GM12892 (cell line): ENCODE data around the gene USP11.
"Not testable (repeated sequence)": the region's sequence is repeated elsewhere in the genome, so short reads cannot be mapped to it uniquely, and the experiment has no call there.

Experiments
- DNase-seq: peaks from one replicate; pipeline ENCODE4 v3.0.0; 2011; ENCODE audit not compliant: insufficient read length
- FAIRE-seq: peaks from 2 replicates; lab custom pipeline; 2011; peaks lifted over from hg19 to GRCh38; lab: Jason Lieb, UNC
- POLR2A ChIP-seq: IDR thresholded peaks from 2 replicates; pipeline ENCODE4 v1.6.1; 2011; ENCODE audit warnings: low read depth, low read length, control low read depth
- POLR2AphosphoS5 ChIP-seq: IDR thresholded peaks from 2 replicates; pipeline ENCODE4 v1.6.1; 2011; ENCODE audit warnings: low read depth, low read length, control low read depth
- TAF1 ChIP-seq: IDR thresholded peaks from 2 replicates; pipeline ENCODE4 v1.6.1; 2011; ENCODE audit warnings: low read depth, mild to moderate bottlenecking, control low read depth, low read length, borderline replicate concordance

USP11 gene

GRCh38 chrX:47241201-47242011 lies 8.6 kb downstream of the USP11 start:
- TF ChIP-seq TAF1 (no peak), POLR2AphosphoS5 (no peak), POLR2A (no peak)
- DNase-seq, result no peak
- no peak for FAIRE-seq

GRCh38 chrX:47242321-47242720 lies 9.5 kb downstream of the USP11 start:
- FAIRE-seq, result no peak

GRCh38 chrX:47243351-47243750 lies 10.5 kb downstream of the USP11 start:
- TF ChIP-seq POLR2A, result no peak
- no peak for TF ChIP-seq TAF1
- no peak for TF ChIP-seq POLR2AphosphoS5
- no peak for DNase-seq
- FAIRE-seq, result no peak

More at GRCh38 chrX:47242321-47242720, 9.5 kb downstream of the USP11 start:
- TF ChIP-seq POLR2A, result no peak
- TF ChIP-seq TAF1, result no peak
- no peak for TF ChIP-seq POLR2AphosphoS5
- no peak for DNase-seq

- DNase-seq (no peak), FAIRE-seq (no peak)
- TF ChIP-seq POLR2A (no peak), TAF1 (no peak), POLR2AphosphoS5 (no peak)
These were observed 11.9 kb downstream of the USP11 start for GRCh38 chrX:47244676-47245075.

- DNase-seq, result no peak
- no peak for TF ChIP-seq POLR2A
- no peak for TF ChIP-seq POLR2AphosphoS5
- TF ChIP-seq TAF1, result no peak
- no peak for FAIRE-seq
These were observed 12.3 kb downstream of the USP11 start for GRCh38 chrX:47245156-47245555.

DNA sequence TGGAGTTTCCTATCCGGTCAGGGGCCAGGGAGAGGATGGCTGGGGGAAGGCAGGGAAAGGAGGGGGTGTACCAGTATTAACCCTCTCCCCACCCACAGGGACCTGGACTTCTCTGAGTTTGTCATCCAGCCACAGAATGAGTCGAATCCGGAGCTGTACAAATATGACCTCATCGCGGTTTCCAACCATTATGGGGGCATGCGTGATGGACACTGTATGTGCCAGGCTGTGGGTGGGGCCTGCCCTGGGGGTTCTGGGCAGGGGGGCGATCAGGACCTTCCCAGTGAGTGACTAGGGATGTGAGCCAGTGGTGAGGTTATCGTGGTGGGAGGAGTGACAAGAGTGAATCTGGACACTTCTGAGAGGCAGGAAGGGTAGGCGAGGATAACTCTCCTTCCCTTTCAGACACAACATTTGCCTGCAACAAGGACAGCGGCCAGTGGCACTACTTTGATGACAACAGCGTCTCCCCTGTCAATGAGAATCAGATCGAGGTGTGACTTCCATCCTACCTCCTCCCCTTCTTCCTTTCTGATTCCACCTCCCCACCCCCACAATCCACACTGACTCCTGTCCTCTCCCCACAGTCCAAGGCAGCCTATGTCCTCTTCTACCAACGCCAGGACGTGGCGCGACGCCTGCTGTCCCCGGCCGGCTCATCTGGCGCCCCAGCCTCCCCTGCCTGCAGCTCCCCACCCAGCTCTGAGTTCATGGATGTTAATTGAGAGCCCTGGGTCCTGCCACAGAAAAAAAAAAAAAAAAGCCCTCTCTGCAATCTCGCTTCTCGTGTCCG lies 14.6 kb downstream of the USP11 start:
- TF ChIP-seq POLR2AphosphoS5, result no peak
- no peak for TF ChIP-seq POLR2A
- TF ChIP-seq TAF1, result no peak
- no peak for FAIRE-seq
- DNase-seq, result no peak

- no peak for DNase-seq
- FAIRE-seq, result no peak
- TF ChIP-seq POLR2AphosphoS5 (no peak), TAF1 (no peak), POLR2A (no peak)
These were observed 15.2 kb downstream of the USP11 start for GRCh38 chrX:47247999-47248320.

DNA sequence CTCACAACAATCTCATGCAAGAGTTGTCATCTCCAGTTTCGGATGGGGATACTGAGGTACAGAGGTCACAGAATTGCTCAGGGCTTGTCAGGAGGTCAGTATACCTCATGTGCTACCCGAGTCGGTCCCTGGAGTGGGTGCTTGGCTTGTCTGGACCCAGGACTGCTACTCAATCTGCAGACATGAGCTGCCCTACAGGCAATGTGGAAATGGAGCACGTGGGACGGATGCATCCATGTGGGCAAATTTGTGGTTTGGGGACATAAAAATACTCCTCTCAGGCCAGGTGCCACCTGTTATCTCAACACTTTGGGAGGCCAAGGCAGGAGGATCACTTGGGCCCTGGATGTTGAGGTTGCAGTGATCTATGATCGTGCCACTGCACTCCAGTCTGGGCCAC lies 15.8 kb downstream of the USP11 start:
- no peak for TF ChIP-seq TAF1
- TF ChIP-seq POLR2A, result no peak
- TF ChIP-seq POLR2AphosphoS5, result no peak
- DNase-seq (no peak), FAIRE-seq (no peak)

GRCh38 chrX:47250017-47250347 lies 17.2 kb downstream of the USP11 start:
- no peak for TF ChIP-seq POLR2A
- no peak for TF ChIP-seq TAF1
- no peak for TF ChIP-seq POLR2AphosphoS5
- DNase-seq, result no peak
- no peak for FAIRE-seq

DNA sequence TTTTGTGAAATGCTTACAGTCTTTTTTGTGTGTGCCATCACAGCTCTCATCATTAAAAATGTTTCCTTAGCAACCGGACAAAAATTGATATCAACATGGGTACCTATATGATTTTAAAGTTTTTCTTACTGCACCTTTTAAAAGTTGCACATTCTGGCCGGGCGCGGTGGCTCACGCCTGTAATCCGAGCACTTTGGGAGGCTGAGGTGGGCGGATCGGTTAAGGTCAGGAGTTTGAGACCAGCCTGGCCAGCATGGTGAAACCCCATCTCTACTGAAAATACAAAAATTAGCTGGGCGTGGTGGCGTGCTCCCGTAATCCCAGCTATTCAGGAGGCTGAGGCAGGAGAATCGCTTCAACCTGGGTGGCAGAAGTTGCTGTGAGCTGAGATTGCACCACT lies 24.8 kb downstream of the USP11 start:
- not testable (repeated sequence) for DNase-seq, FAIRE-seq

GRCh38 chrX:47264483-47265173 lies 31.8 kb downstream of the USP11 start:
- TF ChIP-seq POLR2A (no peak), POLR2AphosphoS5 (no peak), TAF1 (no peak)
- no peak for DNase-seq
- FAIRE-seq, result no peak

- no peak for DNase-seq
- peak; percentile 73 for FAIRE-seq
- TF ChIP-seq TAF1, result no peak
- no peak for TF ChIP-seq POLR2A
- TF ChIP-seq POLR2AphosphoS5, result no peak
These were observed 33.8 kb downstream of the USP11 start for GRCh38 chrX:47266643-47267042.
